ENCODE measurements around the gene OTOP2.

The OTOP2 gene, protein sequence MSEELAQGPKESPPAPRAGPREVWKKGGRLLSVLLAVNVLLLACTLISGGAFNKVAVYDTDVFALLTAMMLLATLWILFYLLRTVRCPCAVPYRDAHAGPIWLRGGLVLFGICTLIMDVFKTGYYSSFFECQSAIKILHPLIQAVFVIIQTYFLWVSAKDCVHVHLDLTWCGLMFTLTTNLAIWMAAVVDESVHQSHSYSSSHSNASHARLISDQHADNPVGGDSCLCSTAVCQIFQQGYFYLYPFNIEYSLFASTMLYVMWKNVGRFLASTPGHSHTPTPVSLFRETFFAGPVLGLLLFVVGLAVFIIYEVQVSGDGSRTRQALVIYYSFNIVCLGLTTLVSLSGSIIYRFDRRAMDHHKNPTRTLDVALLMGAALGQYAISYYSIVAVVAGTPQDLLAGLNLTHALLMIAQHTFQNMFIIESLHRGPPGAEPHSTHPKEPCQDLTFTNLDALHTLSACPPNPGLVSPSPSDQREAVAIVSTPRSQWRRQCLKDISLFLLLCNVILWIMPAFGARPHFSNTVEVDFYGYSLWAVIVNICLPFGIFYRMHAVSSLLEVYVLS

GRCh38 chr17:74924250-74924948, at the start of gene OTOP2:
Gene OTOP2 (plus strand): TSS chr17:74924273. CDS start chr17:74924633, 360 bp downstream.
- DNase-seq (ENCODE audit: low read depth in 2 of 2): no peak

DNA sequence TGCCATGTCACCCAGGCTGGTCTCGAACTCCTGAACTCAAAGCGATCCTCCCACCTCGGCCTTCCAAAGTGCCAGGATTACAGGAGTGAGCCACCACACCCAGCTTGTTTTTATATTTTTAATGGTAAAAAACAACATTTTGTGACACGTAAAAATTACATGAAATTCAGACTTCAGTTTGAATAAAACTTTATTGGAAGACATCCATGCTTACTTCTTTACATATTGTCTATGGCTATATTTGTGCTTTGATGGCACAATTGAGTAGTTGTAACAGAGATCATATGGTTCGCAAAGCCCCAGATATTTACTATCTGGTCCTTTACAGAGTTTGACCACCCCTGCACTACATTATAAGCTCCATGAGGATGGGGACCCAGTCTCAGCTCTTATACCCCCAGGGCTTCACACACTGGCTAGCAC, 49.4 kb upstream of the OTOP2 start:
- DNase-seq (ENCODE audit: low read depth in 2 of 2): no peak

- DNase-seq (ENCODE audit: low read depth in 2 of 2): no peak
These were observed 48.7 kb upstream of the OTOP2 start for GRCh38 chr17:74875155-74875976.

GRCh38 chr17:74875977-74876593, 48.0 kb upstream of the OTOP2 start:
- no peak for DNase-seq (ENCODE audit: low read depth in 2 of 2)

DNA sequence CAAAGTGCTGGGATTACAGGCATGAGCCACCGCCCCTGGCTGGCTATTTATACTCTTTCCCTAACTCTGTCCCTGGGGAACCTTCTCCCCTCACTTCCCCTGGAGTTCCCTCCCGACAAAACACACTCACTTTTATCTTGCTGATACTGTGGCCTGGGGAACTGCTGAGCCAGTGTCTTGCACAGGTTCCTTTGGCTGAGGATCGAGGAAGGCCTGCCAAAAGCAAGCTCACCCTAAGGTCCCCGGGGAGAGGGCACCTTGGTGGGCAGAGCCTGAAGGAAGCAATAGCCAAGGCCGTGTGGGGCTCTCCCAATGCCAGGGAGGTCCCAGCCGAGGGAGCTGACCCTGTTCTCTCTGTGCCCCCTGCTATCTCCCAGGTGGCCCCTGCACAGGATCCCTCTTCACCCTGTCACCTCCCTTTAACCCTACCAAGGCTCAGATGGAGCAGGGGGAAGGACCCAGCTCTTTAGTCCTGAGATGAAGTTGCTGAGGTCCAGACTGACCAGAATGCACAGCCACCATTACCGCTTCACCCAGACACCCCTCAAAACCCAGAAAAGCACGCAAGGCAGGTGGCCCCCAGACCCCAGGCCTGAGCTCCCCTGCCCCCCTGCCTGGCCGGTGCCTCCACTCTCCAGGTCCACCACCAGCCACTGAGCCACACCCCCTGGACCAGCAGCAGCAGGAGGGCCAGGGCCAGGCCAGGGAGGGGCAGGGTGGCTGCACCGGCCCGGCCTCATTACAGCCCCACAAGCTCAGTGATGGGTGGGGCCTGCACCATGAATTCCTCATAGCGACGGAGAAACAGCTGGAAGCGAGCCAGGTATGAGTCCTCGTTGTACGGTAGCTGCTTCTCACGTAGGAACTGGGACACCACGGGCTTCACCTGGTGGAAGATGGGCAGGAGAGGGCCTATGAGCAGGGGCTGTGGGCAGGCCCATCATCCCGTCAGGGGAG, 46.2 kb upstream of the OTOP2 start:
- DNase-seq (ENCODE audit: low read depth in 2 of 2): no peak

DNA sequence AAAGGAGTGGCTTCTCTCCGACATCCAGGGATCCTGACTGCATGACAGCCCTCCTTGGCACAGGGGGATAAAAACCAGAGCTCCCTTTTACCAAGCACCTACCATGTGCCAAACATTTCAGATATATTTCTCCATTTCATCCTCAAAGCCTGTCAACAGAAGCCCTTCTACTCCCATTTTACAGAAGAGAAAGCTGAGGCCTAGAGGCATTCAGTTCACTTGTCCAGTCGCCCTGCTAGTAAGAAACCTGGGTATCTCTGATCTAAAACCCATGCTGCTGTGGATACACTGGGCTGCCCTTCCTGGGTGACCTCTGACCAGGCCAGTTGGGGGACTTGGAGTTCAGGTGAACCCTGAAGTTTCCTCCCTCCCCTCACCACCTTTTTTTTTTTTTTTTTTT, 45.4 kb upstream of the OTOP2 start:
- no peak for DNase-seq (ENCODE audit: low read depth in 2 of 2)

- no peak for DNase-seq (ENCODE audit: low read depth in 2 of 2)
These were observed 44.8 kb upstream of the OTOP2 start for GRCh38 chr17:74879308-74879707.

DNA sequence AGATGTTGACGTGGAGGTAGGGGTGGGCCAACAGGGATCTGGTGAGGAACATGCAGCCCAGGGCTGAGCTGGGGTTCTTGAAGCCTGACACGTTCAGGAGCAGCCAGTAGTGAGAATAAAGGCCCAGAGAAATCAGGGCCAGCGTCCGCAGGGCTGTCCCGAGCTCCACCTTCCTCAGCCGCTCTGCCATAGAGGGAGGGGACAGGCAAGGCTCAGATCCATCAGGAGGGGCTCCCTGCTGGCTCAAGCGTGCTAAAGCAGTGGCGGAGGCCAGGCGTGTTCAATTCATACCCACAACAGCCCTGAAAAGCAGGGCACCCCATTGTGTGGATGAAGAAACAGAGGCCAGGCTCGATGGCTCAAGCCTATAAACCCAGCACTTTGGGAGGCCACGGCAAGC, 43.0 kb upstream of the OTOP2 start:
- DNase-seq (ENCODE audit: low read depth in 2 of 2): no peak

- DNase-seq (ENCODE audit: low read depth in 2 of 2): no peak
These were observed 41.4 kb upstream of the OTOP2 start for GRCh38 chr17:74882517-74883240.

GRCh38 chr17:74883241-74883745, 40.8 kb upstream of the OTOP2 start:
- DNase-seq (ENCODE audit: low read depth in 2 of 2): no peak

GRCh38 chr17:74888469-74888868, 35.6 kb upstream of the OTOP2 start:
- DNase-seq (ENCODE audit: low read depth in 2 of 2): no peak

DNA sequence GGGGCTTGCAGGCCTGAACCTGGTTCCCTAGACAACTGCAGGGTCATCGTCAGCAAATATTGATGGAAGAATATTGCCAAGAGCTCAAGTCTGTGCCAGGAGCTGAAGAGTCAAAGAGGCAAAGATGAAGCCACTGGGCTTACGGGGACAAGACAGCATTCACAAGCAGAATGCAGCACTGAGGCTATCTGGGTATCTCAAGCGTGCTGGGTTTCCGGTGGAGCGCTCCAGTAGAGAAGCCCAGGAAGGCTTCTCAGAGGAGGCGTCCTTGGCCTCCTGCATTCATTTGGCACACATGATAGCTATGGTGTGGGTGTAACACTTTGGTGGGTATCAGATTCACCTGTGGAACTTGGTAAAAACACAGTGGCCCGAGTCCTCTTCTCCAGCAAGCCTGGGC, 33.5 kb upstream of the OTOP2 start:
- DNase-seq (ENCODE audit: low read depth in 2 of 2): no peak

DNA sequence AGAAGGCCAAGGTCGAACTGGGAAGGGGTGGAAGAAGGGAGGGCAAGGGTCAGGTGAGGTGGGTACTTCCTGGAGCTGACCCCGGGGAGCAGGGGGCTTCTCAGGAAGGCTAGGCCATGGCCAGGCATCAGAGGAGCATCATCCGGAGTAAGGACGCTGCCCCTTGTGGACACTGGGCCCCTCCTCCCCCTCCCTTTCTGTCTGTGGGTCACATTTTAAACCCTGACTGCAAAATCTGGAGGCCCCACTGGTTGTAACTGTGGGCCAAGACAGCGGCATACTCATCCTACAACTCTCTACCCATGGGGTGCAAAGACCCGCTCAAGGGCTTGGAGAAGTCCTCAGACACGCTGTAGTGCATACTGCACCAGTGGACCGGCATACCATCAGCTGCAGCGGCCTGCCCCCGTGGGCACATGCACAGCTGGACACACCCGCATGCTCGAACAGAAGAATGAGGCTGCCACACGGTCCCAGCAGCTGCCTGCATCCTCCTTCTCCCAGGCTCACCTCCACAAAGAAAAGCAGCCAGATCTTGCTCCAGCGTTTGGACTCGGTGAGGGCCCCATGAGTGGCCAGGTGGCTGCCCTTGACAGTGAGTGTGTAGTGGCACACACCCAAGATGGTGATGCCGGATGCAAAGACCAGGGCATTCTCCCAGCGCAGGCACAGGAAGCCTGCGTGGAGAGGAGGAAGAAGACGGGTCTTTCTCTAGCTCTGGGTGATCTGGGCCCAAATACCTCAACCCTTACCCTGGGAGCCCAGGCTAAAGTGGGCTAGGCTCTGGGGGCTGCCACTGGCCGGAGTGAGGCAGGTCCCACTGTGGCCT, 31.8 kb upstream of the OTOP2 start:
- no peak for DNase-seq (ENCODE audit: low read depth in 2 of 2)

- no peak for DNase-seq (ENCODE audit: low read depth in 2 of 2)
These were observed 30.8 kb upstream of the OTOP2 start, which contains the start of gene FADS6 for GRCh38 chr17:74892974-74893911. Gene FADS6 (minus strand): TSS chr17:74893633. CDS start chr17:74893595, 38 bp downstream.

GRCh38 chr17:74893936-74894671, 30.0 kb upstream of the OTOP2 start:
- no peak for DNase-seq (ENCODE audit: low read depth in 2 of 2)

GRCh38 chr17:74898376-74898946, 25.6 kb upstream of the OTOP2 start:
- no peak for DNase-seq (ENCODE audit: low read depth in 2 of 2)
